Nephron (organoid): Measurements from ENCODE around the gene PDCD1LG2.

Experiments used
- H3K27ac Mint-ChIP-seq, 3 experiments: 2 replicates each; pipeline ENCODE4 v1.8.0; 2020; ENCODE audit warnings: mixed read lengths in 3 of 3, mild to moderate bottlenecking in 2 of 3, moderate library complexity in 1 of 3
- H3K27me3 Mint-ChIP-seq: 2 replicates; pipeline ENCODE4 v1.8.0; 2021; ENCODE audit warnings: low read depth, mild to moderate bottlenecking, moderate library complexity, mixed read lengths
- H3K36me3 Mint-ChIP-seq: 2 replicates; pipeline ENCODE4 v1.8.0; 2020; ENCODE audit warnings: low read depth, mixed read lengths
- H3K4me1 Mint-ChIP-seq: 2 replicates; pipeline ENCODE4 v1.8.0; 2020; ENCODE audit warnings: mixed read lengths
- H3K4me3 Mint-ChIP-seq, 3 experiments: 2 replicates each; pipeline ENCODE4 v1.8.0; 2020; ENCODE audit warnings: mild to moderate bottlenecking in 3 of 3, mixed read lengths in 3 of 3, moderate library complexity in 2 of 3
- H3K9me3 Mint-ChIP-seq: 2 replicates; pipeline ENCODE4 v1.8.0; 2020; ENCODE audit warnings: mixed read lengths
- CTCF ChIP-seq, 3 experiments: fragments of 200-600 bp; sonication (generic); IDR thresholded peaks; one replicate each; pipeline ENCODE4 v1.5.0; 2021; ENCODE audit warnings: antibody characterized with exemption in 3 of 3; ENCODE audit not compliant: unreplicated experiment in 3 of 3

The PDCD1LG2 gene

GRCh38 chr9:5620494-5620893 lies 110.2 kb downstream of the PDCD1LG2 start:
- H3K27me3 Mint-ChIP-seq = no peaks in the 10 kb centered on the region
- H3K4me1 Mint-ChIP-seq = peaks cover 5% of the 10 kb centered on the region
- no peaks in the 10 kb centered on the region for H3K9me3 Mint-ChIP-seq
- peaks cover 3% of the 10 kb centered on the region for H3K36me3 Mint-ChIP-seq
- TF ChIP-seq CTCF (IDR thresholded peaks at IDR 0.05; ENCODE audit: unreplicated experiment in 3 of 3) = no peak
- no peak overlapping the region for H3K27ac Mint-ChIP-seq
- no peak overlapping the region for H3K4me3 Mint-ChIP-seq
